Neural cell (in vitro differentiated cells): ENCODE data around the gene COL16A1. TPM values are rescaled to one million over a fixed set of nuclear protein-coding genes. Genes with fewer than 3 reads are reported as not detected.

ENCODE experiments used
- H2AFZ ChIP-seq: fragments of 200-600, 300-800 bp; sonication (generic), shearing (Covaris generic); 2 replicates; pipeline ENCODE4 v1.6.0; 2014; ENCODE audit warnings: low read depth, mild to moderate bottlenecking, antibody characterized with exemption, low read length, moderate library complexity
- H3F3A ChIP-seq: fragments of 200-600 bp; shearing (Covaris generic); 2 replicates; pipeline ENCODE4 v1.6.1; 2016; ENCODE audit warnings: mild to moderate bottlenecking, moderate library complexity, mixed read lengths, antibody characterized with exemption, low read length; ENCODE audit not compliant: insufficient read depth, poor library complexity, severe bottlenecking
- H3K27ac ChIP-seq: fragments of 200-600, 300-800 bp; sonication (generic), shearing (Covaris generic); 2 replicates; pipeline ENCODE4 v1.5.1; 2014; ENCODE audit warnings: mild to moderate bottlenecking, low read length, moderate library complexity
- H3K27me3 ChIP-seq: fragments of 300-800, 200-600 bp; sonication (generic), shearing (Covaris generic); 2 replicates; pipeline ENCODE4 v1.6.0; 2014; ENCODE audit warnings: mild to moderate bottlenecking, low read depth, low read length, moderate library complexity; ENCODE audit not compliant: insufficient read depth
- H3K36me3 ChIP-seq: fragments of 300-800, 200-600 bp; sonication (generic), shearing (Covaris generic); 2 replicates; pipeline ENCODE4 v1.5.1; 2014; ENCODE audit warnings: mild to moderate bottlenecking, antibody characterized with exemption, low read length, moderate library complexity; ENCODE audit not compliant: insufficient read depth
- H3K4me2 ChIP-seq: fragments of 300-800, 200-600 bp; sonication (generic), shearing (Covaris generic); 2 replicates; pipeline ENCODE4 v1.6.0; 2014; ENCODE audit warnings: mild to moderate bottlenecking, low read length
- H3K4me3 ChIP-seq: fragments of 300-800, 200-600 bp; sonication (generic), shearing (Covaris generic); 2 replicates; pipeline ENCODE4 v1.5.1; 2014; ENCODE audit warnings: mild to moderate bottlenecking, low read length, moderate library complexity
- H3K79me2 ChIP-seq: fragments of 200-600 bp; shearing (Covaris generic); replicated peaks from 2 replicates; pipeline ENCODE4 v1.6.0; 2014; ENCODE audit warnings: mild to moderate bottlenecking, low read length, moderate library complexity; ENCODE audit not compliant: insufficient read depth
- H3K9ac ChIP-seq: fragments of 300-800, 200-600 bp; sonication (generic), shearing (Covaris generic); 2 replicates; pipeline ENCODE4 v1.6.1; 2016; ENCODE audit warnings: mild to moderate bottlenecking, low read length, mixed read lengths
- H3K9me2 ChIP-seq: fragments of 200-600 bp; shearing (Covaris generic); 2 replicates; pipeline ENCODE4 v1.6.1; 2016; ENCODE audit warnings: mild to moderate bottlenecking, low read length, mixed read lengths; ENCODE audit not compliant: insufficient read depth
- H3K9me3 ChIP-seq: fragments of 200-600, 300-800 bp; sonication (generic), shearing (Covaris generic); 2 replicates; pipeline ENCODE4 v1.6.1; 2016; ENCODE audit warnings: mild to moderate bottlenecking, mixed run types, low read length, moderate library complexity, mixed read lengths
- H4K20me1 ChIP-seq: fragments of 200-600 bp; shearing (Covaris generic); 2 replicates; pipeline ENCODE4 v1.6.1; 2016; ENCODE audit warnings: mild to moderate bottlenecking, mixed run types; ENCODE audit not compliant: insufficient read depth
- CTCF ChIP-seq: fragments of 450-650 bp; IDR thresholded peaks from 2 replicates; pipeline ENCODE4 v1.5.1; 2014; ENCODE audit warnings: antibody characterized with exemption, mild to moderate bottlenecking, moderate library complexity; ENCODE audit not compliant: poor library complexity, severe bottlenecking
- EP300 ChIP-seq: fragments of 450-650 bp; conservative IDR thresholded peaks from 2 replicates; pipeline ENCODE4 v1.6.1; 2014; ENCODE audit warnings: antibody characterized with exemption, mild to moderate bottlenecking, moderate library complexity; ENCODE audit not compliant: poor library complexity, severe bottlenecking
- EZH2 ChIP-seq: fragments of 200-600, 300-800 bp; shearing (Covaris generic), sonication (generic); IDR thresholded peaks from 2 replicates; pipeline ENCODE4 v1.6.1; 2014; ENCODE audit warnings: antibody characterized with exemption, low read length, borderline replicate concordance, mild to moderate bottlenecking; ENCODE audit not compliant: insufficient read depth, poor library complexity, severe bottlenecking
- MXI1 ChIP-seq: fragments of 450-650 bp; conservative IDR thresholded peaks from 2 replicates; pipeline ENCODE4 v1.6.1; 2014; ENCODE audit warnings: antibody characterized with exemption, mild to moderate bottlenecking; ENCODE audit not compliant: poor library complexity, severe bottlenecking
- POLR2AphosphoS5 ChIP-seq: IDR thresholded peaks from 2 replicates; pipeline ENCODE4 v1.6.1; 2012
- RAD21 ChIP-seq: fragments of 450-650 bp; conservative IDR thresholded peaks from 2 replicates; pipeline ENCODE4 v1.6.1; 2014; ENCODE audit warnings: antibody characterized with exemption, mild to moderate bottlenecking, moderate library complexity
- REST ChIP-seq: IDR thresholded peaks from 2 replicates; pipeline ENCODE4 v1.6.1; 2012; ENCODE audit warnings: borderline replicate concordance
- SMC3 ChIP-seq: fragments of 450-650 bp; conservative IDR thresholded peaks from 2 replicates; pipeline ENCODE4 v1.6.1; 2014; ENCODE audit warnings: antibody characterized with exemption, mild to moderate bottlenecking, moderate library complexity; ENCODE audit not compliant: poor library complexity
- TAF1 ChIP-seq: IDR thresholded peaks from 2 replicates; pipeline ENCODE4 v1.6.1; 2012; ENCODE audit warnings: low read depth
- polyA plus RNA-seq: library from polyadenylated mRNA; depleted of rRNA; stranded (reverse); fragments of >200 nt; gene quantifications from 2 replicates; pipeline ENCODE4 v1.2.3, GENCODE V29; 2014

The COL16A1 gene
- polyA plus RNA-seq, 1 donor from 2014 or later: 3.4 TPM

GRCh38 chr1:31642897-31643296 lies 60.9 kb downstream of the COL16A1 start:
- H3K27me3 ChIP-seq: no peaks in the 10 kb centered on the region
- H3K79me2 ChIP-seq: peaks cover 22% of the 10 kb centered on the region

GRCh38 chr1:31642366-31642765 lies 61.5 kb downstream of the COL16A1 start:
- Histone ChIP-seq H4K20me1 (no peaks in the 10 kb centered on the region), H3K9ac (no peak overlapping the region), H3K9me2 (no peaks in the 10 kb centered on the region), H3K79me2 (peaks cover 25% of the 10 kb centered on the region), H3F3A (no peaks in the 10 kb centered on the region), H2AFZ (no peak overlapping the region), H3K27ac (no peak overlapping the region), H3K27me3 (no peaks in the 10 kb centered on the region), H3K4me2 (no peak overlapping the region), H3K9me3 (no peaks in the 10 kb centered on the region), H3K4me3 (no peak overlapping the region), H3K36me3 (no peaks in the 10 kb centered on the region)
- TF ChIP-seq RAD21 (no peak), TAF1 (no peak), CTCF (no peak), EP300 (no peak), REST (no peak), SMC3 (no peak), MXI1 (no peak), POLR2AphosphoS5 (no peak), EZH2 (no peak)

More at GRCh38 chr1:31642897-31643296, 60.9 kb downstream of the COL16A1 start:
- no peak overlapping the region for H3K4me2 ChIP-seq
- no peaks in the 10 kb centered on the region for H4K20me1 ChIP-seq
- no peak overlapping the region for H3K4me3 ChIP-seq
- H3F3A ChIP-seq: no peaks in the 10 kb centered on the region
- no peaks in the 10 kb centered on the region for H3K9me2 ChIP-seq
- TF ChIP-seq REST (no peak), EZH2 (no peak)
- H3K9me3 ChIP-seq: no peaks in the 10 kb centered on the region
- no peaks in the 10 kb centered on the region for H3K36me3 ChIP-seq
- H3K9ac ChIP-seq: no peak overlapping the region
- H3K27ac ChIP-seq: no peak overlapping the region
- no peak overlapping the region for H2AFZ ChIP-seq
